Pulmonary artery endothelial cell (primary cell): ENCODE data around the gene PTPRB. TPM values are rescaled to one million over a fixed set of nuclear protein-coding genes. Genes with fewer than 3 reads are reported as not detected.

Experiments
- DNase-seq: peaks from one replicate; pipeline ENCODE4 v3.0.0-alpha.2; 2011; ENCODE audit warnings: low read depth, low spot score
- total RNA-seq: library from RNA; depleted of rRNA; stranded (reverse); fragments of >200 nt; gene quantifications from 2 replicates; pipeline ENCODE4 v1.2.3, GENCODE V29; 2014

Gene PTPRB
- total RNA-seq = 98.7 and 173 TPM in 2 replicates

GRCh38 chr12:70637303-70638085, at the start of gene PTPRB:
Gene PTPRB (minus strand): TSS chr12:70637429. CDS start chr12:70637395, 34 bp downstream.
- peak; percentile 85 for DNase-seq

GRCh38 chr12:70686907-70687306, 49.7 kb upstream of the PTPRB start:
- no peak for DNase-seq

GRCh38 chr12:70686299-70686698, 49.1 kb upstream of the PTPRB start:
- DNase-seq = no peak

GRCh38 chr12:70683976-70684375, 46.7 kb upstream of the PTPRB start:
- no peak for DNase-seq

- no peak for DNase-seq
Measured at GRCh38 chr12:70671698-70672097, 34.5 kb upstream of the PTPRB start.

- no peak for DNase-seq
Measured at GRCh38 chr12:70670948-70671347, 33.7 kb upstream of the PTPRB start.

GRCh38 chr12:70667253-70667652, 30.0 kb upstream of the PTPRB start:
- DNase-seq = no peak

GRCh38 chr12:70666364-70666763, 29.1 kb upstream of the PTPRB start:
- no peak for DNase-seq

- no peak for DNase-seq
Measured at GRCh38 chr12:70664465-70664881, 27.2 kb upstream of the PTPRB start.

GRCh38 chr12:70663838-70664237, 26.6 kb upstream of the PTPRB start:
- DNase-seq = no peak

GRCh38 chr12:70661466-70662161, 24.4 kb upstream of the PTPRB start:
- peak; percentile 80 for DNase-seq

GRCh38 chr12:70660620-70661219, 23.5 kb upstream of the PTPRB start:
- DNase-seq = no peak

GRCh38 chr12:70660002-70660604, 22.9 kb upstream of the PTPRB start:
- DNase-seq = no peak

- no peak for DNase-seq
Measured at GRCh38 chr12:70659077-70659606, 21.9 kb upstream of the PTPRB start.

GRCh38 chr12:70657616-70658286, 20.5 kb upstream of the PTPRB start:
- no peak for DNase-seq

GRCh38 chr12:70652451-70652850, 15.2 kb upstream of the PTPRB start:
- no peak for DNase-seq

GRCh38 chr12:70648831-70649230, 11.6 kb upstream of the PTPRB start:
- no peak for DNase-seq

- DNase-seq = no peak
Measured at GRCh38 chr12:70648191-70648590, 11.0 kb upstream of the PTPRB start.

GRCh38 chr12:70646850-70647249, 9.6 kb upstream of the PTPRB start:
- no peak for DNase-seq

GRCh38 chr12:70645494-70646317, 8.5 kb upstream of the PTPRB start:
- DNase-seq = peak; percentile 92
